Ishikawa (cell line): ENCODE data around the gene PRR33.

Source experiments
- CEBPB ChIP-seq: IDR thresholded peaks from 2 replicates; pipeline ENCODE4 v1.6.1; 2012
- CREB1 ChIP-seq: IDR thresholded peaks from 2 replicates; pipeline ENCODE4 v1.6.1; 2012; ENCODE audit warnings: low read depth
- EGR1 ChIP-seq: IDR thresholded peaks from 2 replicates; pipeline ENCODE4 v1.6.1; 2012
- EP300 ChIP-seq: IDR thresholded peaks from 2 replicates; pipeline ENCODE4 v1.6.1; 2012; ENCODE audit warnings: borderline replicate concordance
- FOXM1 ChIP-seq: IDR thresholded peaks from 2 replicates; pipeline ENCODE4 v1.6.1; 2012; ENCODE audit warnings: low read depth, borderline replicate concordance
- MAX ChIP-seq: IDR thresholded peaks from 2 replicates; pipeline ENCODE4 v1.6.1; 2012
- NFIC ChIP-seq: IDR thresholded peaks from 2 replicates; pipeline ENCODE4 v1.6.1; 2012
- RAD21 ChIP-seq: IDR thresholded peaks from 2 replicates; pipeline ENCODE4 v1.6.1; 2012; ENCODE audit warnings: low read depth
- REST ChIP-seq: IDR thresholded peaks from 2 replicates; pipeline ENCODE4 v1.6.1; 2012; ENCODE audit warnings: low read depth, mild to moderate bottlenecking
- TAF1 ChIP-seq: IDR thresholded peaks from 2 replicates; pipeline ENCODE4 v1.6.1; 2012; ENCODE audit warnings: low read depth, mild to moderate bottlenecking
- TCF12 ChIP-seq: IDR thresholded peaks from 2 replicates; pipeline ENCODE4 v1.6.1; 2012; ENCODE audit warnings: low read depth
- TEAD4 ChIP-seq: IDR thresholded peaks from 2 replicates; pipeline ENCODE4 v1.6.1; 2012
- YY1 ChIP-seq: IDR thresholded peaks from 2 replicates; pipeline ENCODE4 v1.6.1; 2012; ENCODE audit warnings: low read depth
- ZBTB7A ChIP-seq: IDR thresholded peaks from 2 replicates; pipeline ENCODE4 v1.6.1; 2012; ENCODE audit warnings: low read depth
- TF ChIP-seq, protein P1 (sequence below): IDR thresholded peaks from 2 replicates; pipeline ENCODE4 v1.6.1; 2012

PRR33 gene

DNA sequence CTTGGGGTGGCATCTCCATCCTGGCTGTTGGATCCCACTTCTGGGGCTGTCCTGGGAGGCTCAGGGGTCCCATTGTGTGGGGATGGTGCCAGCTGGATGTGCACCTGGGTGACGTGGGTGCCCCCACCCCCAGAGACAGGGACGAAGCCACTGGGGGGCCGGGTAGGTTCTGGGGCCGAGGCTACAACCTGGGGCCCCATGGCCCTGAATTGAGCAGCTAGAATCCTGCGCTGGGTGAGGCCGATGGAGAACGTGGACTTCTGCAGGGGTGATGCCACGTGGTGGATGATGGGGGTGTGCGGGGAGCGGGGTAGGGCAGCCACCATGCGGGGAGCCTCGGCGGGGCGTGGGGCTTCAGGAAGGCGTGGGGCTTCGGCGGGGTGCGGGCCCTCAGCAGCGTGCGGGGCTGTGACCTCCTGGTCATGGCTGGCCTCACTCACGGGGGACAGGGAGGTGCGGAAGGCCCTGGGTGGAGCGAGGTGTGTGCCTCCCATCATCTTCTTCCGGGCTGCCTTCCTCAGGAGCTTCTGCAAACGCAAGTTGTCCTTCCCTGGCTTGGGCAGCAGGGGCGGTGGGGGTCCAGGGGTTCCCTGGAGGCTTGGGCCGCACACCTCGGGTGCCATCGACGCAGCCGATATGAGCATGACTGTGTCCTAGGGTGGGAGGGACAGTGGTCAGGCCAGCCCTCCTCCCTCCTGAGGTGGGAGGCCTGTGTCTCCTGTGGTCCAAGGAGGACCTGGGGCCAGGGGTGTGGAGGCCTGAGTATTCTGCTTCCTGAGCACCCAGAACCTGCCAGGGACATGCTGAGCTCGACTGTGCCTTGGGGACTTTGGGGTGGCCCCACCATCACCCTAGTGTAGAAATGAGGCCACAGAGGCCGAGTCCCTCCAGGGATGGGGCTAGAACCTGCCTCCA lies 1.5 kb downstream of the PRR33 start:
- TF ChIP-seq EP300 (no peak), FOXM1 (no peak), RAD21 (no peak), YY1 (no peak), MAX (no peak), TCF12 (no peak), NFIC (no peak), TAF1 (no peak), EGR1 (no peak), TEAD4 (no peak)
- TF ChIP-seq, protein P1, sequence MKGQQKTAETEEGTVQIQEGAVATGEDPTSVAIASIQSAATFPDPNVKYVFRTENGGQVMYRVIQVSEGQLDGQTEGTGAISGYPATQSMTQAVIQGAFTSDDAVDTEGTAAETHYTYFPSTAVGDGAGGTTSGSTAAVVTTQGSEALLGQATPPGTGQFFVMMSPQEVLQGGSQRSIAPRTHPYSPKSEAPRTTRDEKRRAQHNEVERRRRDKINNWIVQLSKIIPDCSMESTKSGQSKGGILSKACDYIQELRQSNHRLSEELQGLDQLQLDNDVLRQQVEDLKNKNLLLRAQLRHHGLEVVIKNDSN: no peak

- TF ChIP-seq MAX (no peak), REST (no peak), CEBPB (no peak), TEAD4 (no peak)
These were observed 2.3 kb downstream of the PRR33 start for GRCh38 chr11:1889224-1889930.

DNA sequence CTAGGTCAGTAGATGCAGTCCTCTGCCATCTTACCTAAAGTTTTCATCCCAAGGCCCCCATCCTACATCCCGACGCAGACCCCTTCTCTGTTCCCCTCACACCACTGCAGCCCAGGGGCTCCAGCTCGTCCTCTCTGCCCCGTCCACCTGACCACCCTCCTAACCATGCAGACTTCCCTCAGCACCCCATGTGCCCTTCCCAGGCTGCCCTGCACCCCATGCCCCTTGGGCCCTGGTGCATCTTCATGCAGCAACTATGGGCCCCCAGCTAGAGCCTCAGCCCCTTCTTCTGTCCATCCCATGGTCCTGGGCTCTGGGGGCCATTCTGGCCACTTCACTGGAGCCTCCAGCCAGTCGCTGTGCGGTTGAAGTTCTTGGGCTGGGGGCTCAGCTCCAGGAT lies 2.9 kb downstream of the PRR33 start:
- TF ChIP-seq TEAD4 (no peak), CEBPB (no peak), YY1 (no peak), ZBTB7A (no peak), EGR1 (no peak), MAX (no peak), EP300 (no peak), REST (no peak), RAD21 (no peak), TAF1 (no peak)
- TF ChIP-seq, protein P1: no peak

GRCh38 chr11:1888347-1888753 lies 3.3 kb downstream of the PRR33 start:
- no peak for TF ChIP-seq TEAD4
- TF ChIP-seq YY1: no peak
- no peak for TF ChIP-seq TCF12

GRCh38 chr11:1887451-1888346 lies 4.0 kb downstream of the PRR33 start:
- TF ChIP-seq MAX: no peak
- TF ChIP-seq, protein P1: no peak
- no peak for TF ChIP-seq RAD21
- no peak for TF ChIP-seq CEBPB
- TF ChIP-seq CREB1: no peak
- no peak for TF ChIP-seq ZBTB7A
- no peak for TF ChIP-seq REST
- no peak for TF ChIP-seq TAF1
